ENCODE data around the gene CLEC17A. TPM values are rescaled to one million over a fixed set of nuclear protein-coding genes. Genes with fewer than 3 reads are reported as not detected.
"Not testable (repeated sequence)": the region's sequence is repeated elsewhere in the genome, so short reads cannot be mapped to it uniquely, and the experiment has no call there.

The CLEC17A gene
- polyA plus RNA-seq, 1 experiment, result not detected

- DNase-seq (ENCODE audit: low read depth), result no peak
- POLR2A ChIA-PET, result no interaction called here
- Histone ChIP-seq H3K27me3 (ENCODE audit: control insufficient read depth, insufficient read depth, low read length) (no peaks in the 10 kb centered on the region), H3K4me3 (ENCODE audit: low read depth, low read length) (no peak overlapping the region), H3K36me3 (ENCODE audit: control insufficient read depth, insufficient read depth, low read length) (no peaks in the 10 kb centered on the region)
- CTCF ChIA-PET, result no interaction called here
- TF ChIP-seq, protein P1, sequence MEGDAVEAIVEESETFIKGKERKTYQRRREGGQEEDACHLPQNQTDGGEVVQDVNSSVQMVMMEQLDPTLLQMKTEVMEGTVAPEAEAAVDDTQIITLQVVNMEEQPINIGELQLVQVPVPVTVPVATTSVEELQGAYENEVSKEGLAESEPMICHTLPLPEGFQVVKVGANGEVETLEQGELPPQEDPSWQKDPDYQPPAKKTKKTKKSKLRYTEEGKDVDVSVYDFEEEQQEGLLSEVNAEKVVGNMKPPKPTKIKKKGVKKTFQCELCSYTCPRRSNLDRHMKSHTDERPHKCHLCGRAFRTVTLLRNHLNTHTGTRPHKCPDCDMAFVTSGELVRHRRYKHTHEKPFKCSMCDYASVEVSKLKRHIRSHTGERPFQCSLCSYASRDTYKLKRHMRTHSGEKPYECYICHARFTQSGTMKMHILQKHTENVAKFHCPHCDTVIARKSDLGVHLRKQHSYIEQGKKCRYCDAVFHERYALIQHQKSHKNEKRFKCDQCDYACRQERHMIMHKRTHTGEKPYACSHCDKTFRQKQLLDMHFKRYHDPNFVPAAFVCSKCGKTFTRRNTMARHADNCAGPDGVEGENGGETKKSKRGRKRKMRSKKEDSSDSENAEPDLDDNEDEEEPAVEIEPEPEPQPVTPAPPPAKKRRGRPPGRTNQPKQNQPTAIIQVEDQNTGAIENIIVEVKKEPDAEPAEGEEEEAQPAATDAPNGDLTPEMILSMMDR (IDR thresholded peaks at IDR 0.05; ENCODE audit: insufficient read depth, low read depth, low read length), result no peak
Observed at GRCh38 chr19:14595558-14595957, 12.7 kb downstream of the CLEC17A start.

GRCh38 chr19:14599548-14600147, 16.8 kb downstream of the CLEC17A start:
- CTCF ChIA-PET, result no interaction called here
- Histone ChIP-seq H3K36me3 (ENCODE audit: control insufficient read depth, insufficient read depth, low read length) (no peaks in the 10 kb centered on the region), H3K4me3 (ENCODE audit: low read depth, low read length) (no peak overlapping the region), H3K27me3 (ENCODE audit: control insufficient read depth, insufficient read depth, low read length) (no peaks in the 10 kb centered on the region)
- TF ChIP-seq, protein P1 (IDR thresholded peaks at IDR 0.05; ENCODE audit: insufficient read depth, low read depth, low read length), result no peak
- POLR2A ChIA-PET, result no interaction called here
- DNase-seq (ENCODE audit: low read depth), result no peak

GRCh38 chr19:14603990-14604387, 21.1 kb downstream of the CLEC17A start:
- no peak for DNase-seq (ENCODE audit: low read depth)
- Histone ChIP-seq H3K27me3 (ENCODE audit: control insufficient read depth, insufficient read depth, low read length) (no peaks in the 10 kb centered on the region), H3K4me3 (ENCODE audit: low read depth, low read length) (no peak overlapping the region), H3K36me3 (ENCODE audit: control insufficient read depth, insufficient read depth, low read length) (no peaks in the 10 kb centered on the region)
- TF ChIP-seq, protein P1 (IDR thresholded peaks at IDR 0.05; ENCODE audit: insufficient read depth, low read depth, low read length), result no peak
- CTCF ChIA-PET, result no interaction called here
- POLR2A ChIA-PET, result no interaction called here

DNA sequence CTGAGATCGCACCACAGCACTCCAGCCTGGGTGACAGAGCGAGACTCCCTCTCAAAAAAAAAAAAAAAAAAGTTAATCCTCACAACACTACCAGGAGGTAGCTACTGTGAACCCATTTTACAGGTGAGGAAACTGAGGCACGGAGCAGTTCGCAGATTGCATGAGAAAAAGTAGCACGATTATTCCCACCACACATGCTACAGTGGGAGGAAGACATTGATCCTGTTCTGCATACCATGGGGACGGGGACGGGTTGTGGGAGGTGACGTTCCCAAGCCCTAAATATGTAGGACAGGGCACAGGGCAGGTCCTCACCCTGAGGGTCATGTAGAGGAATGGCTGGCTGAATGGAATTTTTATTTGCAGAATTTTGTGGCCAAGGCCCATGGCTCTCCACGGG, 23.7 kb downstream of the CLEC17A start:
- ChIA-PET POLR2A (no interaction called here), CTCF (no interaction called here)
- no peaks in the 10 kb centered on the region for H3K36me3 ChIP-seq (ENCODE audit: control insufficient read depth, insufficient read depth, low read length)
- H3K27me3 ChIP-seq (ENCODE audit: control insufficient read depth, insufficient read depth, low read length), result no peaks in the 10 kb centered on the region
- DNase-seq (ENCODE audit: low read depth), result no peak
- TF ChIP-seq, protein P1 (IDR thresholded peaks at IDR 0.05; ENCODE audit: insufficient read depth, low read depth, low read length), result no peak
- H3K4me3 ChIP-seq (ENCODE audit: low read depth, low read length), result no peak overlapping the region

DNA sequence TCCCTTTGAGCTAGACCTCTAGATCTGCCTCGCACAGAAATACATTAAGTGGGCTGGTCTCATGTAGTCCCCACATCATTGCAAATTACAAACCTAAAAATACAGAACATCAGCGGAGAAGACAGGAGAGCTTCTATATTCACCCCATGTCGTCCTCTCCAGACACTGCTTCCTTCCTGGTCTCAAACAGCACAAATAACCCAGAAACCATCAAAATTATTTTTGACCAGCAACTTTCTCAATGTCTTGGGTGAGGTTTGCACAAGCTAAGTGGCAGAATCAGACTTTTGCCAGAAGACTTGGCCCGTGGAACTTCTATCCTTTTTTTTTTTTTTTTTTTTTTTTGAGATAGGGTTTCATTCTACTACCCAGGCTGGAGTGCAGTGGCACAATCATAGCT, 28.2 kb downstream of the CLEC17A start:
- TF ChIP-seq, protein P1 (IDR thresholded peaks at IDR 0.05; ENCODE audit: insufficient read depth, low read depth, low read length), result no peak
- DNase-seq (ENCODE audit: low read depth), result no peak
- POLR2A ChIA-PET, result no interaction called here
- CTCF ChIA-PET, result no interaction called here
- H3K27me3 ChIP-seq (ENCODE audit: control insufficient read depth, insufficient read depth, low read length), result no peaks in the 10 kb centered on the region
- no peak overlapping the region for H3K4me3 ChIP-seq (ENCODE audit: low read depth, low read length)
- H3K36me3 ChIP-seq (ENCODE audit: control insufficient read depth, insufficient read depth, low read length), result no peaks in the 10 kb centered on the region

DNA sequence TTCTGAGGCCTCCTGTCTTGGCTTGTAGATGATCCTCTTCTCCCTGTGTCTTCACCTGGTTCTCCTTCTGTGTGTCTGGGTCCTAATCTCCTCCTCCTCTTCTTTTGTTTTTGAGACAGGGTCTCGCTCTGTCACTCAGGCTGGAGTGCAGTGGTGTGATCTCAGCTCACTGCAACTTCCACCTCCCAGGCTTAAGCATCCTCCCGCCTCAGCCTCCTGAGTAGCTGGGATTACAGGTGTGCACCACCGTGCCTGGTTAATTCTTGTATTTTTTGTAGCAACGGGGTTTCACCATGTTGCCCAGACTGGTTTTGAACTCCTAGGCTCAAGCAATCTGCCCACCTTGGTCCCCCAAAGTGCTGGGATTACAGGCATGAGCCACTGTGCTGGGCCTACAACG, 29.4 kb downstream of the CLEC17A start:
- H3K27me3 ChIP-seq (ENCODE audit: control insufficient read depth, insufficient read depth, low read length); DNase-seq (ENCODE audit: low read depth); H3K4me3 ChIP-seq (ENCODE audit: low read depth, low read length); POLR2A ChIA-PET; H3K36me3 ChIP-seq (ENCODE audit: control insufficient read depth, insufficient read depth, low read length): not testable (repeated sequence)
- CTCF ChIA-PET, result interaction anchor here (1.3 kb wide), 1 partner anchor 38 kb away, joined by 3 read pairs; no protein-coding TSS in a partner anchor
